ENCODE measurements around the gene NFAT5.
"Not testable (repeated sequence)": the region's sequence is repeated elsewhere in the genome, so short reads cannot be mapped to it uniquely, and the experiment has no call there.

The NFAT5 gene

DNA sequence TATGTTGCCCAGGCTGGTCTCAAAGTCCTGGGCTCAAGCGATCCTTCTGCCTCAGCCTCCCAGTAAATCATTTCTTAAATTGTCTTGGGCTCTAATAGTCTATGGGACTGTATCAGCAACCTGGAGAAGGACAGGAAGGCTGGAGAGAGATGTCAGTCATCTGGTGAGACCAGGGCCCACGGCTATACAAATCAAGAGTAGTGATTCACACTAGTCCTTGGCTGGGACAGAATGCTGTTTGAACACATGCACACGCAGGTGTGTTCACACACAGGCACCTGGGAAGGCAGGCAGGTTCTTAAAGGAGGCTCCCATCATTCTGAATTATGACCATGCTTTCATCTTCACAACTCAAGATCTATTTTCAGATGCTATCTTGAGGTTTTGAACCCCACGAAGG lies 146.5 kb downstream of the NFAT5 start:
- no peak for DNase-seq

DNA sequence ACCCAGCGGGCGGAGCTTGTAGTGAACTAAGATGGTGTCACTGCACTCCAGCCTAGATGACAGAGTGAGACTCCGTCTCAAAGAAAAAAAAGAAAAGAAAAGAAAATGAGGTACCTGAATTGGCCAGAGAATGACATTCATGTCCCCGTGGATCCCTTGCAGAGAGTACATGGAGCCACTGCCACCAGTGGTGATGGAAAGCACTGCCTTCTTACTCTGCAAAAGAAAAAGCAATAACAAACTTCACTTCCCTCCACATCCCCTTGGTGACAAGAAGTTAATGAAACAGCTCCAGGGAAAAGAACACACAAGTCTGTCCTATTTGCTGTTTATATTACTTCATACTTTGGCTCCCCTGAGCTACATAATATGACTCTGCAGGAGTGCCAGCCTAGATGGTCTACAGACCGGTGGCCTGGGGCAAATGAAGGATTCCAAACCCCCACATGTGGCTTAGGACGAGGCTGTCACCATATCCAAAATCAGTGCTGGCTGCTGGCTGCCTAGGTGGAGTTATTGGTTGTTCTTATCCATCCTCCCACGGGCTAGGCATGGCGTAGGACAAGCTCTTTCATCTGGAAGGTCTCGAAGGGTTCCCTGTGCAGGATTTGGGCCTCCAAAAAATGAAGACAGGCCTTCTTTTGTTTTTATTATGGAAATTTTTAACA lies 147.3 kb downstream of the NFAT5 start:
- no peak for DNase-seq

DNA sequence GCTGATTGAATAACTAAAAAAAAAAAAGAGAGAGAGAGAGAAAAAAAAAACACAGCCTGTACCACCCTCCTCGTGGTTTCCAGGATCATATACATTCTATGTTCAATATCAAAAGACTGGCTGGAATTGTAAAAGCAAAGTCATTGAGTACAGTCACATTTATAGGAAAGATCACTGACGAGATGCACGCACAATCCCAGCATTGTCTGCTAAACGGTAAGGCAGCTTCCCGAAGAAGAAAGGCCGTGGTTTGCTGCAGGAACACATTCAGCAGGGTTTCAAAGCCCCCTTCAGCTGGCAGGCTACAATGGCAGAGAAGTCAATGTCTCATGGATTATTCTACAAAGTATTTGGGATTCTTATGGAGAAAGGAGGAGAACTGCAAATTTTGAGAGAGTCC lies 151.3 kb downstream of the NFAT5 start:
- no peak for DNase-seq

DNA sequence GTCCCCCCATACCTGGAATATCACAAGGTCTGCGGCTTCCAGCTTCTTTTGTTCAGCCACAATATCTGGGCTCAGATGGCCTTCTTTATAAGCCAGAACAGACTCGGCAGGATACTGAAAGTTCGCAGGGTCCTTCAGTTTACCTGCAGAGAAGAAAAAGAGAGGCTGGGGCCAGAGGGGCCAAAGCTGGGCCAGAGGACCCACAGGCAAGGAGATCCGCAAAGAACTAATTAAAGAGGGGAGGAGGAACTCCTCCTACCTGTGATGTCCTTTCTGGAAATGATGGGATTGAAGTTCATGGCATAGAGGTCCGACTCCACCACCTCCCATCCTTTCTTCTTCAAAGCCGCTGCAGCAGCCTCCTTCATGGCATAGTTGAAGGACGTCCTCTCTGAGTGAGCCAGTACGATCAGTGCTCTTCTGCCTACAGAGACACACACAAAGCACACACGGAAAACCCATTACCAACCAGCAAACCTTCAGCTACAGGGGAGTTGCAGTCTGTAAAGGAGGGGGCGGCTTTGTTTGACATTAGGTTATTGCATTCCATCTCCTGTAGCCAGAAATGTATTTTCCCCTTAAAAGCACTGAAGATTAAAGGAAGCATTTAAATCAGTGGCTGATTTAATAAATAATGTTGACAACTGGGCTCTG lies 152.5 kb downstream of the NFAT5 start:
- DNase-seq: no peak

GRCh38 chr16:69720822-69721430 lies 155.2 kb downstream of the NFAT5 start:
- no peak for DNase-seq

GRCh38 chr16:69721441-69721957 lies 155.7 kb downstream of the NFAT5 start:
- DNase-seq: no peak

- DNase-seq: no peak
These were observed 158.7 kb downstream of the NFAT5 start for GRCh38 chr16:69724414-69724873.

DNA sequence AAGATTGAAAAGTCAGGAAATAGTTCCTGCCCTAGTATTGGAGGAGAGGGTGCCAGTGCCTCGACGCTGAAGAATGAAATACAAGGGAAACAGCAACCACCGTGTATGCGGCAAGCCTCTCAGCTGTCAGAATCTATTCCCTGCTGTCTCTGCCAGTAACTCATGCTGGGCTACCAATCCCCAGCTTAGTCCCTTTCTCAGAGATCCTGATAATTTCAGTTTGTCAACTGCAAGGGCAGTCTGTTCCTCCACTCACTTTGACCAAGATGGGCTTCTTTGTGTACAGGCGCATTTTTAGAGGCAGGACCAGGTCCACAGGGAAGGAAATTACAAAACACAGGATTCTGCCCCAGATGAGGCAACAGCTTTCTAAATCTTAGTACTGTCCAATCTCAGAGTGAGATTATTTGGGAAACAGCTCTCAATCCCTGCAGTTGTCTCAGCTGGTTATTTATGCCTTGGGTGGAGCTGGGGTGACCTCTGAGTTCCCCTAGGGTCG lies 159.3 kb downstream of the NFAT5 start:
- no peak for DNase-seq

GRCh38 chr16:69725480-69726312 lies 159.9 kb downstream of the NFAT5 start:
- no peak for DNase-seq

DNA sequence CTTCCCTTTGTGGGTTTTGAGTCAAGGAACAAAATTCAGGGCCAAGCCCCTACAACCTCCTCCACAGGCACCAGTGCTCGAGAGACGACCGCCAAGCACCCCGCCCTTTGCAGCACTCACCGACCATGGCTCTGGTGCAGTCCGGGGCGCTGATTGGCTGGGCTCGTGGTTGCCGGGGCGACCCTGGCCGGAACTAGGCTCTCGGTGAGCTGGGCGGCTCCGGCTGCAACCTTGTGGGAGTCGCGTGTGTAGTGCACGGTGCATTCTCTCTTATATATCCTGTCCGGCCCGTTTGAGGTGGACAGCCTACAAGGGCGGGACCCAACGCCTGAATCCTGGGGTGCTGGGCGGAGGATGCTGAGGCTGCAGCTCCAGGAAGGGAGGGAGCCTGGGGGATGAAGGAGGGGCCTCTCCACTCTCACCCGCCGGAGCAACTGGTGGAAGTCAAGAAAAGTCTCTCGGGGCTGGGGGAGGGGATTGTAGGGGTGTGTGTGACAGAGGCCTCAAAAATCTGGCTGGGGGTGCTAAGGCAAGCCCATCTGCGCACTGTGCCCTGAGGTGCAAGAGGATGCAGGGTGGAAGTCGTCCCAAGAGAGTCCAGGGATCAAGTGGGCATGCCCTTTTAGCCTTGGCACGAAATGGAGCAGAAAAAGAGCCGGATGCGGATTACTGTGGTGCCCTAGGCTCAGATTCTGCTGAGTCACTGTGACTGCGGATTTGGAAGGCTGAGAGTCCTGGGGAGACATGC lies 160.7 kb downstream of the NFAT5 start, which contains the start of gene NQO1:
NQO1 (minus strand) TSS at position 248 of the 748 bp plus-strand sequence; CDS start at position 127, 121 bp downstream.
- DNase-seq: peak; percentile 92

- no peak for DNase-seq
These were observed 162.1 kb downstream of the NFAT5 start for GRCh38 chr16:69727916-69728270.

DNA sequence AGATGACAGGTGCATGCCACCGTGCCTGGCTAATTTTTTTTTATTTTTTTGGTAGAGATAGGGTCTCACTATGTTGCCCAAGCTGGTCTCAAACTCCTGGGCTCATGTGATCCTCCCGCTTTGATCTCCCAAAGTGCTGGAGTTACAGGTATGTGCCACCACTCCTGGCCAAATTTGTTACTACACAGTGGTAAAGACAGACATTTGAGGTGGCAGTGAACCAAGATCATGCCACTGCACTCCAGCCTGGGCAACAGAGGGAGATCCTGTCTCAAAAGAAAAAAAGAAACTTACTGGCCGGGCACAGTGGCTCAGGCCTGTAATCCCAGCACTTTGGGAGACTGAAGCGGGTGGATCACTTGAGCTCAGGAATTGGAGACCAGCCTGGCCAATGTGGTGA lies 163.3 kb downstream of the NFAT5 start:
- DNase-seq: not testable (repeated sequence)

DNA sequence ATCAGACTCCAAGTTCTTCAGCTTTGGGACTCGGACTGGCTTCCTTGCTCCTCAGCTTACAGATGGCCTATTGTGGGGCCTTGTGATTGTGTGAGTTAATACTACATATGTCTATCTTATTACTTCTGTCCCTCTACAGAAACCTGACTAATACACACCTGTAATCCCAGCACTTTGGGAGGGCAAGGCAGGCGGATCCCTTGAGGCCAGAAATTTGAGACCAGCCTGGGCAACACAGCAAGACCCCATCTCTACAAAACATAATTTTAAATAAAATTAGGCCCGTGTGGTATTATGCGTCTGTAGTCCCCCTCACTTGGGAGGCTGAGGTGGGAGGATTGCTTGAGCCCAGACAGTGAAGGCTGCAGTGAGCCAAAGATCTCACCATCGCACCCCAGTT lies 165.5 kb downstream of the NFAT5 start:
- DNase-seq: not testable (repeated sequence)

- DNase-seq: no peak
These were observed 166.3 kb downstream of the NFAT5 start for GRCh38 chr16:69732101-69732500.

DNA sequence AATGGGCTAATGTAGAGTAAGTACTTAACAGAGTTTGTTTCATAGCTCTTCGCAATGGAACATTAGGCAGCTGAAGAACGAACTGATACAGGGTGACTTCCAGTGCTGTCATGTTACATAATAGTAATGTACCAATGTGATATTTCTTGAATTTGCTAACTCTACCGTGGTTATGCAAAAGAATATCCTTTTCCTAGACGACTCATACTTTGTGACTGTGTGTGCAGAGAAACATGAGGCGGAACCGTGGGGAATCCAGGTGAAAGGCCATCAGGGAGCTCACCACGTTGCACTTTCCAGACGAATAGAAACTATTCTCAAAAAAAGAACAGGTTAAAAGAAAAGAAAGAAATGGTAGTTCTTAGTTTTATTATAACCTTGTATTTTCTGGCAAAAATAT lies 175.8 kb downstream of the NFAT5 start:
- no peak for DNase-seq

DNA sequence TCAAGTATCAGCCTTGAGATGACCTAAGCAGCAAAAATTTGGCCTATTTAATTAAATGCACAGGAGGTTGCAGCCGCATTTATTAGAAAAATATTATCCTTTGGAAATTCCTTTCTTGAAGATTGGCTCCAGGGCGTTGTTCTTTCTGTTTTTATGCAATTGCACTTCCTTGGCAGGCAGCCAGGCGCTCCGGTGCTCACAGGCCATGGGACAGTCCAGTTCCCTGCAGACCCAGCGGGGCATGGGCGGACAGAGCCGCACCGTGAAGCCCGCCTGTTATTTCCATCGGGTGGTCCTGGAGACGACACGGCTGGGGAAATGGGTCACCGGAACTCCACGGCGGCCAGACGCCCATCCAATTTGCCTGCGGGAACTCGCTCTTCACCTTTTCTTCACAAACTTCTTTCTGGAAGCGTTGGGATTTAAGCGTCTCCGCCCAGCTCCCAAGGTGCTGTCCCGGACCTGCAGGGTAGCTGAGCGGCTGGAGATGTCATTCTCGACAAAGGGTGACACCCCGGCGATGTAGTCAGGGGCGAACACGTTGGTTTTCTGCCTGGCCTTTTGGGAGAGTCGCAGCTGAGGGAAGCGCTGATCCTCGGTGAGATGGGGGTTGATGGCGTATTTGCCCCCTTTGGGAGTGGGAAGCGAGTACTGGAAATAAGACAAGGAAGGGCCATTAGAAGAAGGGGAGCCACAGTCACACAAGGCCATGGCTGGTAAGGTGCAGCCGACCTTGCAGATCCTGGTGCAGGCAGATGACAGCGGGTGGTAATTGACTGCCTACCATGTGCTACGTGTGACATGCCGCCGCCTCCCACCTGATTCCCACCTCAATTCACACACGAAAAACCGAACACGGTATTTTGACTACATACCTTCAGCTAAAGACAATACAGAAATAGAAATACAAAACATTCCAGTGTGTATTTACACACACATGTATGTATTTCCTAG lies 176.5 kb downstream of the NFAT5 start:
- DNase-seq: no peak

- DNase-seq: no peak
These were observed 178.8 kb downstream of the NFAT5 start for GRCh38 chr16:69744363-69745231.

GRCh38 chr16:69745232-69745612 lies 179.5 kb downstream of the NFAT5 start:
- no peak for DNase-seq

DNA sequence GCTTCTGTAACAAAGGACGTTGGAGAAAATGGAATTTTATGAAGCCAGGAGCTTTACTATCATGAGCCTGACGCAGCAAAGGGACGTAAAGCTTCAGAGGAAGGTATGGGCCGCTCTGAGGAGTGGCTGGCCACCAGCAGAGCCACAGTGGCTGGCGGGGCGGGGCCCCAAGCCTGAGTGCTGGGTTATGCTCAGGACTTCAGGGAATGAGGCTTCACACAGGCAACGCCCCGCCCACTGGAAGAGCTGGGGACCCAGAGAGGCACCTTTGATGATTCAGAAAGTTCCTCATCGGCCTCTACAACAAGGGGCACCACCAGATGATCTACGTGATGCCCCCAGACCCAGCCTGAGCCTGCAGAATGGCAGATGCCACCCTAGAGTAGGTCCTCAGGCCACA lies 180.2 kb downstream of the NFAT5 start:
- no peak for DNase-seq

DNA sequence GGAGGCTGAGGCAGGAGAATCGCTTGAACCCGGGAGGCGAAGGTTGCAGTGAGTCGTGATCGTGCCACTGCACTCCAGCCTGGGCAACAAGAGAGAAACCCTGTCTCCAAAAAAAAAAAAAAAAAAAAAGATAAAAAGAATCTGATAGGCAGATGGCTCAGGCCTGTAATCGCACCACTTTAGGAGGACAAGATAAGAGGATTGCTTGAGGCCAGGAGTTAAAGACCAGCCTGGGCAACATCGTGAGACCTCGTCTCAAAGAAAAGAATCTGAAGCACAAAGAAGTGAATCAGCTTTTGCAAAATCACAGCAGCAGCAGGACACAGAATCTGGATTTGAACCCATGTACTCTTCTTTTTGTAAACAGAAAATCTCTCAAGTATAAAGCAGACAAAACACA lies 181.3 kb downstream of the NFAT5 start:
- no peak for DNase-seq
